ENCODE data around the gene INF2.

INF2 gene

DNA sequence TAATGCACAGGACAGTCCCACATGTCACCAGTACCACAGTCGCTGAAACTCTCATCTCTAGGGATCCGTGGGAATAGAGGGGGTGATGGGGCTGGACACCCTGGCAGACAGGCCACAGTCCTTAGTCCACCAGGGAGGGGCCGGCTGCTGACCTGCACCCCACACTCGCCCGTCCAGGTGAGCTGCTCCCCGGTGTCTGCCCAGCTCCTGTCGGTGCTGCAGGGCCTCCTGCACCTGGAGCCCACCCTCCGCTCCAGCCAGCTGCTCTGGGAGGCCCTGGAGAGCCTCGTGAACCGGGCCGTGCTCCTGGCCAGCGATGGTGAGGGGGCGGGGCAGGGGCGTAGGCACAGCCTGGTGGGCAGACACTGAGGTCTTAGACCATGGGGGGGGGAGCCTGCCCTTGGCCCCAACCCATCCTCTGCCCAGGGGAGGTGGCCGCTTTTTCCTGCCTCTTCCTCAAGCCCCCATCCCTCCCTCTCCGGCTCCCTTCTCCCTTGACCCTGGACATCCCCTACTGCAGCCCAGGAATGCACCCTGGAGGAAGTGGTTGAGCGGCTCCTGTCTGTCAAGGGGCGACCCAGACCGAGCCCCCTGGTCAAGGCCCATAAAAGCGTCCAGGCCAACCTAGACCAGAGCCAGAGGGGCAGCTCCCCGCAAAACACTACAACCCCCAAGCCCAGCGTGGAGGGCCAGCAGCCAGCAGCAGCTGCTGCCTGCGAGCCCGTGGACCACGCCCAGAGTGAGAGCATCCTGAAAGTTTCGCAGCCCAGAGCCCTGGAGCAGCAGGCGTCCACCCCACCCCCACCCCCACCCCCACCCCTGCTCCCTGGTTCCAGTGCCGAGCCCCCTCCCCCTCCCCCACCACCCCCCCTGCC lies 17.6 kb downstream of the INF2 start:
- DNase-seq: no peak

DNA sequence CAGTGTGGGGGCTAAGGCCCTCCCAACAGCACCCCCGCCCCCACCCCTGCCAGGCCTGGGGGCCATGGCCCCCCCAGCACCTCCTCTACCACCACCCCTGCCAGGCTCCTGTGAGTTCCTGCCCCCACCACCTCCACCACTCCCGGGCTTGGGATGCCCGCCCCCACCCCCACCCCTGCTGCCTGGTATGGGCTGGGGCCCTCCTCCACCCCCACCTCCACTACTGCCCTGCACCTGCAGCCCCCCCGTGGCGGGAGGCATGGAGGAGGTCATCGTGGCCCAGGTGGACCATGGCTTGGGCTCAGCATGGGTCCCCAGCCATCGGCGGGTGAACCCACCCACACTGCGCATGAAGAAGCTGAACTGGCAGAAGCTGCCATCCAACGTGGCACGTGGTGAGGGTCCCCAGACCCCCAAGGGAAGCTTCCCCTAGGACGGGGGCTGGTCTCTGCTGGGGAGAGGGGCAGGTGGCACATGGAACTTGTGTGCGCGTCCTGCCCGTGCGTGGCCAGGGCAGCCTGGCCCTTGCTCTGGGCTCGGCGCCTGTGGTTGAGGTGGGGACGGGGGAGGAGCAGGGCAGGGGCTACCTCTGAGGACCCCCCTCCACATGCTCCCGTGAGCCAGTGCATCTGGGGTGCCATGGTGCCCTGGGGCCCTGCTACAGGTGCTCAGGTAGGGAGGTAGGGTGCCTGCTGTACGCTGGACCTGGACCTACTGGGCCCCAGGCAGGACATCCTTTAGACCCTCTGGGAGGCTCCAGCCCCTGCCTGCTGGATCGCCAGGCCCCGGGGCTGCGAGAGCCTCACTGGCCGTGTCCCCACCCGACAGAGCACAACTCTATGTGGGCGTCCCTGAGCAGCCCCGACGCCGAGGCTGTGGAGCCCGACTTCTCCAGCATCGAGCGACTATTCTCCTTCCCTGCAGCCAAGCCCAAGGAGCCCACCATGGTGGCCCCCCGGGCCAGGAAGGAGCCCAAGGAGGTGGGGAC lies 18.5 kb downstream of the INF2 start:
- DNase-seq: no peak

DNA sequence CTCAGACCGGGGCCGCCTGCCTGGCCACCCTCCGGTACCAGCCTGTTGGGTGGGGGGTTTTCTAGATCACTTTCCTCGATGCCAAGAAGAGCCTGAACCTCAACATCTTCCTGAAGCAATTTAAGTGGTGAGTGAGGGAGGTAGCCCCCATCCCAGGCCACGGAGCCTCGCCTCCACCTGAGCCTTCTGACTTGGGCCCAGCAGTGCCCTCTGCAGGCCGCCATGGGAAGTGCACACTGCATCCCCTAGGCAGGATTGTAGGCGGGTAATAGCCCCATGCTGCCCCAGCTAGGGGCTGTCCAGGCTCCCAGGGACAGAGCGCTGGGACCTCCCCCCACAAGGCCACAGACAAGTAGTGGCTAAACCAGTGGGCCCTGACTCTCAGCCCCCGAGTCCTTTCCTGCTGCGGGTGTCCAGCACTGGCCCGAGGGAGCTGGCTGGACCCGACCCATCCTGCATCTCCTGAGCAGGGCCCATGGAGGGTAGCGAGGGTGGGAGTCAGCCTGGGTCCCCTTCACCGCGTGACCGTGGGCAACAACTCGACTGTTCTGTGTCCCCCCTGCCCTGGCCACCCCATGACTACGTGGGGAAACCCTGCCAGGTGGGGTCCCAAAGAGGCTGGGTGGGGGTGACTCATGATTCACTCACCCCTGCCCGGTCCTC lies 19.3 kb downstream of the INF2 start:
- peak; percentile 91 for DNase-seq

DNA sequence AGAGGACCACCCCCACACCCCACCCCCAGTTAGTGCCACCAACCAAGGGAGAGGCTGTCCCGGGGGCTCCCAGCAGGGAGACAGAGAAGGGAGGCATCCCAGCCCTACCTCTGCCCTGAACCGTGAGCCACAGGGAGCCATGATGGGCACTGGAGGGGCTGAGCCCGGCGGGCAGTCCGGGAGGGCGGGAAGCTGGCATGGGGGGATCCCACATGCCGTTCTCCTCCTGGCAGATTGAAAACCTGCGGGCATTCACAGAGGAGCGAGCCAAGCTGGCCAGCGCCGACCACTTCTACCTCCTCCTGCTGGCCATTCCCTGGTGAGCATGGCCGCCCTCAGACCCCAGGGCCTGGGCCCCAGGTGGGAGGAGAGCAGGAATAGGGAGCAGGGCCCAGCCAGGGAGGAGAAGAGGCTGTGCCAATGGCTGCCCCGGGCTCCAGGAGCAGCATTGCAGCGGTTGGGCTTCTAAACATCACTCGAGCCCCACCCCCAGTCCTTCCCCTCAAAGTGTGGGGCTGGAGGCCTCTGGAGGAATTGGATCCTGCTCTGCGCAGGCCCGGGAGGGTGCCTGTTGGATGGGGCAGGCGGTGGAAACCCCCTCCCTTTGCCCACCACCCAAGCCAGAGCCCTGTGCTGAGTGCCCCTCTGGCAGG lies 20.1 kb downstream of the INF2 start:
- no peak for DNase-seq

DNA sequence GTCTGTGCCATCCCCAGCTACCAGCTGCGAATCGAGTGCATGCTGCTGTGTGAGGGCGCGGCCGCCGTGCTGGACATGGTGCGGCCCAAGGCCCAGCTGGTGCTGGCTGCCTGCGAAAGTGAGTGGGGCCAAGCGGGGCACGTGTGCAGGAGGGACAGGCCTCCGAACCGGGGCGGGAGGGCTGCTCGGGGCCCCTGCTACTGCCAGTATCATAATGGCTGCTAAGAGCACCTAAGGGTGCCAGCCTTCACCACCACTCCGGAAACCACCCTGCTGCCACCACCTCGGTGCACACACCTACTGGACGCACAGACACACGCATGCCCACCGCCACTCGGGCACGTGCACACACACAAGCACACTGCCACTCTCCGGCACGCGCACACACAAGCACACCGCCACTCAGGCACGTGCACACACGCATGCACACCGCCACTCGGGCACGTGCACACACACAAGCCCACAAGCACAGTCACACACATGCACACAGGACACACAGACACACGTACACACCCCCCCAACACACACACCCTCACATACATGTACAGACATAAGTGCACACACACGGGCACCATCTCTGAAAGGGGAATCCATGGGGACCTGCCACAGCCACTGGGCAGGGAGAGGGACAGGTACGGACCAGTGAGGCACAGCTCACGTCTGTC lies 20.8 kb downstream of the INF2 start:
- no peak for DNase-seq

DNA sequence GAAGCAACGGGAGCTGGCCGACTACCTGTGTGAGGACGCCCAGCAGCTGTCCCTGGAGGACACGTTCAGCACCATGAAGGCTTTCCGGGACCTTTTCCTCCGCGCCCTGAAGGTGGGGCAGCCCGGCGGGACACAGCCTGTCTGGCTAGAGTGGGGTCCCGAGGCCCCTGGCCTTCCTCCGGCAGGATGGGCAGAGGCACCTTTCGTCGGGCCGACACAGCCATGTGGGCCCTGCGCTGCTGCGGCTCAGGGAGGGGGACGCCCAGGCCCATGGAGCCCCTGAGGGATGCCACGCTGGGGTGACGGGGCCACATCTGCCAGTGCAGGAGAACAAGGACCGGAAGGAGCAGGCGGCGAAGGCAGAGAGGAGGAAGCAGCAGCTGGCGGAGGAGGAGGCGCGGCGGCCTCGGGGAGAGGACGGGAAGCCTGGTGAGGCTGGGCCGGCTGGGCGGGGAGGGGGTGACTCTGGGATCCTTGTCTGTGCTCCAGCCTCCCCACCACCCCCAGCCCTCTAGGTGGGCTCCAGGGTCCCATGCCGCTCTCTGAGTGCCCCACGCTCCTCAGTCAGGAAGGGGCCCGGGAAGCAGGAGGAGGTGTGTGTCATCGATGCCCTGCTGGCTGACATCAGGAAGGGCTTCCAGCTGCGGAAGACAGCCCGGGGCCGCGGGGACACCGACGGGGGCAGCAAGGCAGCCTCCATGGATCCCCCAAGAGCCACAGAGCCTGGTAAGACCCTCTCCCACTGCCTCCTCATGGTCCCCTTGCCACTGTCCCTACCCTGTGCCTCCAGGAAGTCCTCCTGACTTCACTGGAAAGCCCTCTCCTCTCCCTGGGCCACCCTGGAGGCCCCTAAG lies 23.7 kb downstream of the INF2 start:
- no peak for DNase-seq

DNA sequence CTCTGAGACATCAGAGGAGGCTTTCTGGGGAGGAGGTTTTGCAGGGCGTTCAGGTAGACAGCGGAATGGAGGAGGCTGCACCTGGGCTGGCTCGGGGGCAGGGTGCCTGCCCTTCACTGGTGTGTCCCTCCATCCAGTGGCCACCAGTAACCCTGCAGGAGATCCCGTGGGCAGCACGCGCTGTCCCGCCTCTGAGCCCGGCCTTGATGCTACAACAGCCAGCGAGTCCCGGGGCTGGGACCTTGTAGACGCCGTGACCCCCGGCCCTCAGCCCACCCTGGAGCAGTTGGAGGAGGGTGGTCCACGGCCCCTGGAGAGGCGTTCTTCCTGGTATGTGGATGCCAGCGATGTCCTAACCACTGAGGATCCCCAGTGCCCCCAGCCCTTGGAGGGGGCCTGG lies 24.6 kb downstream of the INF2 start:
- no peak for DNase-seq

DNA sequence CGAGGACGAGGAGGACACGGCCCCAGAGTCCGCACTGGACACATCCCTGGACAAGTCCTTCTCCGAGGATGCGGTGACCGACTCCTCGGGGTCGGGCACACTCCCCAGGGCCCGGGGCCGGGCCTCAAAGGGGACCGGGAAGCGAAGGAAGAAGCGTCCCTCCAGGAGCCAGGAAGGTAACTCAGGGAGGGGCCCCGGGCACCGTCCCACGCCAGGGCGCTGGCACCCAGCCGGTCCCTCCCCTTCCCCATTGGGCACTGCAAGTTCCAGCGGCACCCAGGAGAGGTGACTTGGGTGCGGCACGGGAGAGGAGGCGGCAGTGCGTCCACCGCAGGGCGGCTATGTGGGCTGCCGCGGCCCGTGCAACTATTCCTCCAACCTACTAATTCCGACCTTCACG lies 25.3 kb downstream of the INF2 start:
- no peak for DNase-seq

DNA sequence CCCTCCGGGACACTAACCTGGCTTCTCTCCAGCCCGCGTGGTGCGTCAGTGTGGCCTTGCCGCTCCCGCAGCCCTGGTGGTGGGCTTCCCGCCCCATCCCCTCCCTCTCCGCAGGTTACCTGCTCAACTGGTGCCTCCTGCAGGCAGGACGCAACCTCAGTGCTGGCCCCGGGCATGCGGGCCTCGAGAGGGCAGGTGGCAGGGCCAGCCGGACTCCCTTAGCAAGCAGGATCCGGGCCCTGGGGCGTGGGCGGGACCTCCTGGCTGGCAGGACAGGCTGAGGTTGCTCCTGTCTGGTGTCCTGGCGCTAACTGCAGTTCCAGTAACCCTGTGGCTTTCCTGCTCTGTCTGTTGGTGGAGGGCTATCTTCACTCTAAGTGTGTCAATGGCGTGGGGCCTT lies 26.0 kb downstream of the INF2 start:
- DNase-seq: no peak

DNA sequence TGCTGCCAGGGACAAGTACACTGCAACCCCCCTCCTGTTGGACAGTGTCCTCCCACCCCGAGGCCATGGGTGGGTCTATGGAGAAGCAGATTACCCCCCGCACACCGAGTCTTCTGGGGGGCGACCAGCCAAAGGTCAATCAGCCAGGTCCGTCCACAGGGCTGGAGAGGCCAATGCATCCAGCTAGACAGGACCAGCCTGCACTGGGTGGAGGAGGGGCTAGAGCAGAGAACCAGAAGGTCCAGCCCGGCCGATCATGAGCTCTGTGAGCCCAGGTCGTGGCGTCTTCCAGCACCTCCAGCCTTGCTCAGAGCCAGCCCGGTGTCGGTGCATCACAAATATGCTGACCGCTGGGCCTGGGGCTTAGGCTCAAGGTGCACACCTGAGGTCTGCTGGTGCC lies 26.5 kb downstream of the INF2 start:
- no peak for DNase-seq

DNA sequence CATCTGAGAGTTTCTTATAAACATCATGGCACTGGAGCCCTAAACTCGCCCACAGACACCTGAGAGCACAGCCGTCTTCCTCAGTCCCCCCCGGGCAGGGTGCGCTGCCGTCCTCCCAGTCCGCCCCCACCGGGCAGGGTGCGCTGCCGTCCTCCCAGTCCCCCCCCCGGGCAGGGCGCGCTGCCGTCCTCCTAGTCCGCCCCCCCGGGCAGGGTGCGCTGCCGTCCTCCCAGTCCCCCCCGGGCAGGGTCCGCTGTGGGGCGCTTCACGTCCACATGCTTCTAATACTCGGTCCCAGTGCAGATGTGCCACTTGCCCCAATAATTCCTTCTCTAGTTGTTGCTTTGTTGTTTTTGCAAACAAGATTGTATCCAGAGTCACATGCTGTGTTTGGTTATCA lies 27.7 kb downstream of the INF2 start:
- DNase-seq: no peak

DNA sequence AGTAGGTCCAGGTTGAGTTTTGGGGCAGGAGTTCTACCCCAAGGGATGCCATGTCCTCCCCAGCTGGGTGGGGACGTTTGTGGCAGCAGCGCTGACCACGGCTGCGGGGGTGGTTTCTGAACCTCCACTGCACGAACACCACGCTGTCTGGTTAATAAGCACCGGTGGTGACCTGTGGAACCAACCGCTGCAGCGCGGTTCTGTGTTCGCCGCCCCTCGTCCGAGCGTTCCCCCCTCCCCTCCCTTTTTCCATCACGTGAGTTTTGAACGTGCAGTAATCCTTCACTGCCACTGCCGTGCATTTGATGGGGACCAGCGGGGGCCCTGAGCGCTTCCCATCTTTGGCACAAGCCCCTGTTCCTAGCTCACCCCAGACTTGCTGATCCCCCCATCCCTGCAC lies 28.2 kb downstream of the INF2 start:
- no peak for DNase-seq

DNA sequence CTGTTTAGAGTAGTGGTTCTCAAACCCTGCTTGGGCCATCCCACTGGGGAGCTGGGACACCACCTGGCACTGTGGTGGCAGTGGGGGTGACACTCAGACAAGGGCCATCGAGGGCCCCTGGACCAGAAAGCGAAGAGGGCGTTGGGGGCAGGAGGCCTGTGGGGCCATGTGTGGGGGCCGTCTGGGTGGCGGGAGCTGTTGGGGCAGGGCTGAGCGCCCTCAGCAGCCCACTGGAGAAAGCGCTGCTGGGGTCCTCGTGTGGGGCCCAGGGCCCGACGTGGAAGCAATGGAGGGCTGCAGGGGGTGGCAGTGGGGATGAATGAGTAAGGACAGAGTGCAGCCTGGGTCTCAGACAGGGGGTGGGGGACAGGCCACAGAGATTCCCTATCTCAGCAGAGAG lies 28.7 kb downstream of the INF2 start:
- no peak for DNase-seq

DNA sequence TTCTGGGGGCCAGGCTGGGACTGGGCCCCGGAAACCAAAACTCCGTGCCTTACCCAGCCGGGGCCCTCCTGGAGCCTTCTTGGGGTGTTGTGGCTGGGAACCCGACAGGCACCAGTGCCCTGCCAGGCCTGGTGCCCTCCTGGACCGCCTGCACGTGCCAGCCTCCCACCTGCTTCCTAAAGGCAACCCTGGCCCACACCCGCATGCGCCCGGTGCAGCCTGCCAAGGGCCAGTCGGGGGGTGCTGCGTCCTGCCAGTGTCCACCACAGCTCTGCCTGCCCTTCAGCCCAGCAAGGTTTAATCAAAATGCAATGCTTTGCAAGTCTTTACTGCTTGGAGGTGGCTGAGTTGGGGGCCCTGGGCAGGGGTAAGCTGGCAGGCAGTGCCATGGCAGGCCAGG lies 29.5 kb downstream of the INF2 start:
- no peak for DNase-seq

DNA sequence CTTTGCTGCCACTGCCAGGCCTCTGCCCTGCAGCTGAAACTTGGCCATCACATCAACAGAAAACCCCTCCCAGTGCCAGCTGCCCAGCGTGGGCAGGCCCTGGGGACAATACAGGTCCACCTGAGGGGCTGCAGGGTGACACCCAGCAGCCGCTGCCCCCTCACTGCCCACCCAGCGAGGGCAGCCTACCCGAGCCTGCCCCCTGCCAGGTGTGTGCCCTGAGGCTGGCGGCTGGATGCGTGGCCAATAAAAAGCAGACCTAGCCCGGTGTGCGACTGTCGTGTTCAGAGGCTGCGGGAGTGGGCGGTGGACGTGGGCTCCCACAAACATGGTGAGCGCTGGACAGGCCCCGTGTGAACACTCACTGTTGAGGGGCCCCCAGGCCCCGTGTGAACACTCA lies 29.9 kb downstream of the INF2 start:
- no peak for DNase-seq

DNA sequence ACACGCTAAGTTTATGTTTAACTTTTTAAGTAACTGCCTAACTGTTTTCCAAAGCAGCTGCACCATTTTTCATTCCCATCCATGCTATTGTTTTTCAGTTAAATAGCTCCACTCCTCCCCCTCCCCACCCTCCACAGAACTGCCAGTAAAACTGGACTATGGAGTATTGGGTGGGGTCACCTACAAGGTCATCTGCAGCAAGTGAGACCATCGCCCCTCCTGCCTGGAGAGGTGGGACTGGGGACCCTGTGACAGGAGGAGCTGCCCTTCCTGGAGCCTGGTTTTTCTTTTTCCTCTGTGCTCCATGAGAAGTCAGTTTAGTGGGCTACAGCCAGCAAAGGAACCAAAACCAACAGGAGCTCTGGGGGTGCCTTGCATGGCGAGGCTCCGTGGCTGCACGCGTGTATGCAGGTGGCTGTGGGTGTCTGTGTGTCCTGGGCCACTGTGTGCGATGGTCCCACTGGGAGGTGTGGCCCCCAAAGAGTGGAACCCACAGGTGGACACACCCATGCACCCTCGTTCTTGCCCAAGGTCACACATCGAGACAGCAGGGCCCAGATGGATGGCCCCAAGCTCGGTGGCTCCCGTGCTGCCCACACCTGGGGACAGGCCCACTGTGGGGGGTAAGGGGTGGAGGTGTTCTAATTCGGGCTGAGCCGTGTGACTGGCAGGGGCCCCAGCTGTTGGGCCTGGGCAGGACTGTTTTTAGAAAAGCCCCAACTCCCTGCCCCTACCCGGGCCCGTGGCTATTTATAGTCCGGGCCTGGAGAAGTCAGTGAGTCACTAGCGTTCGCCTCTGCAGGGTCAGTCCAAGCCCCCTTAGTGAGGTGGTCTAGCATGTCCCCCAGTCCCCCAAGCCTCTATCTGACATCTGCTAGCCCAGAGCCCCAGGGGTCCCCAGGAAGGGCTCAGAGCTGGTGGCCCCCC lies 32.4 kb downstream of the INF2 start:
- DNase-seq: no peak

DNA sequence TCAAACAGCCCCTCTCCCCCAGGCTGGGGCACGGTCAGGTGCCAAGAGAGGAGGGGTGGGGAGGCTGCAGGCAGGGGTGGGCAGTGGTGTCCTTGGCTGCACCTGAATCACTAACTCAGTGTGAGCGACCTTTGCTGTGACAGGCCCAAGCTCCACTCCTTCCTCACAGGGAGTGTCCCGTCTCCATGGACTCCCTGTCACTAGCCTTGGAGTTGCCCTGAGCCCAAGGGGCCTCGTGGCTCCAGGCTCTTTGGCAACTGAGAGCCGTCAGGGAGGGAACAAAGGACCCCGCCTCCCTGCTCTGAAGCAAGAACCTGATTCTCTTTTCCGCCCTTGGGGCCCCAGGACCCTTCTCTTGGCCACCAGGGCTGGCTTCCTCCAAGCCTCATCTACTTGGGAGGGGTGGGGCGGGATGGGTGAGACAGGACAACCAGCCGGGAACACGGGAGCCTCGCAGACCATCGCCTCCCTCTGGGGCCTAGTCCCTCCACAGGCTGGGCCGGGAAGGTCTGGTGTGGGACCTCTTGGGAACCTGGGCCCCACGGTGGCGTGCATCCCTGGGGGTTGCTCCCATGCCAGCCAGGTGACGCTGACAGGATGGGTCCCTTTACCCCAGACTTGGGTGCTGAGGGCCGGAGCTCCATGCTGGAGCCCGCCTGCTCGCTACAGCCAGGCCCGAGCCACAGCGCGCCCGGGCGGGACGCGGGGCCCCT lies 33.7 kb downstream of the INF2 start:
- DNase-seq: peak; percentile 56

DNA sequence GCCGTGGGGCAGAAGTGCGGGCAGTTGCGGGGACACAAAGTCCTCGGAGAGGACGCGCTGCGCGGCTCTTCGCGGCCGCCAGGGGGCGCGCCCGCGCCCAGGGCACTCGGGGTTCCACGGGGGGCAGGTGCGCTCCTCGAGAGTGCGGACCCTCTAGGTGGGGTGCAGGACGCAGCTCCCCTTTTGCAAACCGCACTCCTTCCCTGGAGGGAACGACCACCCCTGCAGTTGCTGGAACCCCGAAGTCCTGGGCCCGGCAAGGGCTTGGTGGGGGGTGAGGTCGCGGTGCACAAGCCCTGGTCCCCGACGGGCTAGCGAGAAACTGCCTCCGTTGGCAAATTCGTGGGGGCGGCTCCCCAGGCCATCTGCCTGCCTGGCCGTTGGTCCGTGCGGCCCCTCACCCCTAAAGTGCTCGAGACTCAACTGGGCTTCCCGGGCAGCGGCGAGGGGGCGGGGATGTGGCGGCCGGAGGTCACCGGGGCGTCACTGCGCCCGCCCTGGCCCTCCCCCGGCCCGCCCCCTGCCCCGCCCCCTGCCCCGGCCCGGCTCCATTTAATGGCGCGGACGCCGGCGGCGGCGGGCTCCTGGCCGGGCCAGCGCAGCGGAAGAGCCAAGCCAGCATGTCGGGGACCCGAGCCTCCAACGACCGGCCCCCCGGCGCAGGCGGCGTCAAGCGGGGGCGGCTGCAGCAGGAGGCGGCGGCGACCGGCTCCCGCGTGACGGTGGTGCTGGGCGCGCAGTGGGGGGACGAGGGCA lies 34.4 kb downstream of the INF2 start, which contains the start of gene ADSS1:
Gene ADSS1, plus strand, starts transcription at position 579 of the 756 bp plus-strand sequence. Its CDS starts 42 bp downstream, at position 621.
- DNase-seq: peak; percentile 87
